ENCODE results near the gene TAF1B. TPM values are rescaled to one million over a fixed set of nuclear protein-coding genes. Genes with fewer than 3 reads are reported as not detected.

TAF1B gene
- total RNA-seq, 1 donor = 41.3 TPM

DNA sequence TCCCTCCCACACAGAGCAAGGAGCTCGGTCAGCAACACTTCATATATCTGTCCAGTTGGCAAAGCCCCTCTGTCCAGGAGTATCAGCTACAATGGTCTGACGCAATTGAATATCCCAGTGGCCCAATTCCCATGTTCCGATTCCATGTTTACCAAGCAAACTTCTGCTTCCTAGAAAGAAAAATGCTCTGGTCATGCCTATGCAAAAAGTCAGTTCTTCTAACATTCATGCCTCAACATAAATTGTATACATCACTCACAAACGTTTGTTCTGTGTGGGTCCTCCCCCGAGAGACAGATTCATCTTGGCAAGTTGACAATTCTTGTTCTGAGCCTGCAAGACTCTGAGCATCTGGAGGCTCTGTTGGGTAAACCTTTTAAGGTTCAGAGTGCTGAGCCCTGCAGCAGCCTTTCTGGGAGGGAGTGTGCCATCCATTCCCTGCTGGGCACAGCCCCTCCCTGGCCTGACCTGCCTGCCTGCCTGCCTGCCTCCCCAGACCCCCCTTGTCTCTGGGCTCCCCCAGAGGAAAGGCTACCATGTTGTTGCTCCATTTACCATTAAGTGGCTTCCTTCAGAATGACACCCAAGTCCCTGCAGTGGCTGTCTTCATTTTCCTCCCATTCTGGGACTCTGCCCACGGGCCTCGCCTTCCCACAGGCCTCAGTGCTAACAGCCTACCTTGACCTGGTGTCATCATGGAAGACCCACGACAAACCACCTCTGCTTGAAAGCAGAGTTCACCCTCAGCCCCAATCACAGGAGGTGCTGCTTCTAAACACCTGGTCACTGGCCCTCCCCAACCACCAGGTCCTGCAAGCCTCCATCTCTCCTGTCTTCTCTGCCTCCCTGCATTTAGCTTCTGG is 37.6 kb upstream of the TAF1B start:
- no peaks in the 10 kb centered on the region for H3K27me3 ChIP-seq (ENCODE audit: insufficient read depth, low read length)
- no peak overlapping the region for H3K4me2 ChIP-seq (ENCODE audit: insufficient read depth, low read length)
- H3K79me2 ChIP-seq (ENCODE audit: insufficient read depth, low read length) = no peaks in the 10 kb centered on the region
- no peaks in the 10 kb centered on the region for H3K9me3 ChIP-seq (ENCODE audit: low read depth, low read length)
- no peak overlapping the region for H3K27ac ChIP-seq (ENCODE audit: low read depth, low read length)
- no peaks in the 10 kb centered on the region for H4K20me1 ChIP-seq (ENCODE audit: insufficient read depth, low read length)
- H3K4me3 ChIP-seq (ENCODE audit: insufficient read depth, low read length) = no peak overlapping the region
- no peak for TF ChIP-seq CTCF (IDR thresholded peaks at IDR 0.05; ENCODE audit: extremely low read depth, low read depth, low read length)
- no peak overlapping the region for H2AFZ ChIP-seq (ENCODE audit: low read length)
- H3K36me3 ChIP-seq (ENCODE audit: insufficient read depth, low read length) = no peaks in the 10 kb centered on the region
- peaks cover 34% of the 10 kb centered on the region for H3K4me1 ChIP-seq (ENCODE audit: insufficient read depth, low read length)
- peak; percentile 79 for DNase-seq (ENCODE audit: insufficient read length, low spot score, missing footprints)

GRCh38 chr2:9806298-9806610 is 37.0 kb upstream of the TAF1B start:
- Histone ChIP-seq H2AFZ (ENCODE audit: low read length) (no peak overlapping the region), H3K79me2 (ENCODE audit: insufficient read depth, low read length) (no peaks in the 10 kb centered on the region), H3K4me2 (ENCODE audit: insufficient read depth, low read length) (no peak overlapping the region), H3K27me3 (ENCODE audit: insufficient read depth, low read length) (no peaks in the 10 kb centered on the region), H3K27ac (ENCODE audit: low read depth, low read length) (no peak overlapping the region), H3K4me1 (ENCODE audit: insufficient read depth, low read length) (peaks cover 28% of the 10 kb centered on the region), H3K9me3 (ENCODE audit: low read depth, low read length) (no peaks in the 10 kb centered on the region), H3K4me3 (ENCODE audit: insufficient read depth, low read length) (no peak overlapping the region), H4K20me1 (ENCODE audit: insufficient read depth, low read length) (no peaks in the 10 kb centered on the region), H3K36me3 (ENCODE audit: insufficient read depth, low read length) (no peaks in the 10 kb centered on the region)
- peak; percentile 80 for DNase-seq (ENCODE audit: insufficient read length, low spot score, missing footprints)
- no peak for TF ChIP-seq CTCF (IDR thresholded peaks at IDR 0.05; ENCODE audit: extremely low read depth, low read depth, low read length)

- Histone ChIP-seq H2AFZ (ENCODE audit: low read length) (no peak overlapping the region), H3K4me3 (ENCODE audit: insufficient read depth, low read length) (no peak overlapping the region), H3K79me2 (ENCODE audit: insufficient read depth, low read length) (no peaks in the 10 kb centered on the region), H4K20me1 (ENCODE audit: insufficient read depth, low read length) (no peaks in the 10 kb centered on the region), H3K9me3 (ENCODE audit: low read depth, low read length) (no peaks in the 10 kb centered on the region), H3K27me3 (ENCODE audit: insufficient read depth, low read length) (no peaks in the 10 kb centered on the region), H3K36me3 (ENCODE audit: insufficient read depth, low read length) (no peaks in the 10 kb centered on the region), H3K4me1 (ENCODE audit: insufficient read depth, low read length) (peaks cover 24% of the 10 kb centered on the region), H3K4me2 (ENCODE audit: insufficient read depth, low read length) (no peak overlapping the region), H3K27ac (ENCODE audit: low read depth, low read length) (no peak overlapping the region)
- no peak for TF ChIP-seq CTCF (IDR thresholded peaks at IDR 0.05; ENCODE audit: extremely low read depth, low read depth, low read length)
- no peak for DNase-seq (ENCODE audit: insufficient read length, low spot score, missing footprints)
Measured at GRCh38 chr2:9806656-9807055, 36.6 kb upstream of the TAF1B start.

DNA sequence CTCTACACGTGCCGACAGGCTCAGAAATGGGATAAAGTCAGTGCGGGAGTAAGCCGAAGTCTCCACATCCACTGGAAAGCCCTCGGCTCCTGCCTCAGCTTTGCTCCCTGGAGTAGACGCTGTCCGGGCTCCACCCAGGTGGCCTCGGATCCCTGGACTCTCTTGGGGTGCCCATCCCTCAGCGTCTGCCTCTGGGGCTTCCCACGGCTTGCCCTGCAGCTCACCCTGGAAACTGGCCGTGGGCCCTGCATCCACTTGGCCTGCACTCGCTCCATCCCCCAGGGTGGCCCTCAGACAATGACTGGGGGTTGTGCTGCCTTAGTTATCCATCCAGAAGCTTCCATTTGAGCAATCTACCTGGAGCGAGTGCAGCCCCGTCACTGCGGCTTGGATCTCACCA is 36.2 kb upstream of the TAF1B start:
- Histone ChIP-seq H3K79me2 (ENCODE audit: insufficient read depth, low read length) (no peaks in the 10 kb centered on the region), H3K4me1 (ENCODE audit: insufficient read depth, low read length) (peaks cover 21% of the 10 kb centered on the region), H3K4me3 (ENCODE audit: insufficient read depth, low read length) (no peak overlapping the region), H3K27ac (ENCODE audit: low read depth, low read length) (no peak overlapping the region), H3K9me3 (ENCODE audit: low read depth, low read length) (no peaks in the 10 kb centered on the region), H3K36me3 (ENCODE audit: insufficient read depth, low read length) (no peaks in the 10 kb centered on the region), H3K27me3 (ENCODE audit: insufficient read depth, low read length) (no peaks in the 10 kb centered on the region), H3K4me2 (ENCODE audit: insufficient read depth, low read length) (no peak overlapping the region), H2AFZ (ENCODE audit: low read length) (no peak overlapping the region), H4K20me1 (ENCODE audit: insufficient read depth, low read length) (no peaks in the 10 kb centered on the region)
- DNase-seq (ENCODE audit: insufficient read length, low spot score, missing footprints) = peak; percentile 59
- no peak for TF ChIP-seq CTCF (IDR thresholded peaks at IDR 0.05; ENCODE audit: extremely low read depth, low read depth, low read length)

Measured in osteoblast (primary cell).